GM12801 (cell line): Measurements from ENCODE around the gene FBXO22.

Source experiments
- TF ChIP-seq, protein P1 (sequence below): IDR thresholded peaks from one replicate; pipeline ENCODE4 v1.5.1; 2011; ENCODE audit warnings: control low read depth; ENCODE audit not compliant: insufficient read length; ENCODE audit errors: extremely low read depth

FBXO22 gene

DNA sequence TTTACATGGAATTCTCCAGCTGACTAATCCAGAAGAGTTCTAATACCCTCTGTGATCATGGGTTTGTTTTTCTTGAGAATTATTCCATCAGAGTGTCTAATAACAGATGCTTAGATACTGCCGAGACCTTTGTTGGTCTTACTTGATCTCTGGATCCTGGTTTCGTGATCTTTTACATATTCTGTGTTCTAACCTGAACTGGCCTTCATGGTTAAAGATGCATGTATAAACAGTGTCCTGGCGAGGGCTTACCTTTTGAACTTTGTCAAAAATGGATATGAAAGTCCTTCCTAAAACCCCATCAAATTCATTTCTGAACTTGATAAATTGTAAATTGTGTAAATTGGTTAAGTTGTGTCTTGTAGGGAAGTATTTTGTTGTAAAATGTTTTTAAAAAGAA lies 35.7 kb upstream of the FBXO22 start:
- TF ChIP-seq, protein P1, sequence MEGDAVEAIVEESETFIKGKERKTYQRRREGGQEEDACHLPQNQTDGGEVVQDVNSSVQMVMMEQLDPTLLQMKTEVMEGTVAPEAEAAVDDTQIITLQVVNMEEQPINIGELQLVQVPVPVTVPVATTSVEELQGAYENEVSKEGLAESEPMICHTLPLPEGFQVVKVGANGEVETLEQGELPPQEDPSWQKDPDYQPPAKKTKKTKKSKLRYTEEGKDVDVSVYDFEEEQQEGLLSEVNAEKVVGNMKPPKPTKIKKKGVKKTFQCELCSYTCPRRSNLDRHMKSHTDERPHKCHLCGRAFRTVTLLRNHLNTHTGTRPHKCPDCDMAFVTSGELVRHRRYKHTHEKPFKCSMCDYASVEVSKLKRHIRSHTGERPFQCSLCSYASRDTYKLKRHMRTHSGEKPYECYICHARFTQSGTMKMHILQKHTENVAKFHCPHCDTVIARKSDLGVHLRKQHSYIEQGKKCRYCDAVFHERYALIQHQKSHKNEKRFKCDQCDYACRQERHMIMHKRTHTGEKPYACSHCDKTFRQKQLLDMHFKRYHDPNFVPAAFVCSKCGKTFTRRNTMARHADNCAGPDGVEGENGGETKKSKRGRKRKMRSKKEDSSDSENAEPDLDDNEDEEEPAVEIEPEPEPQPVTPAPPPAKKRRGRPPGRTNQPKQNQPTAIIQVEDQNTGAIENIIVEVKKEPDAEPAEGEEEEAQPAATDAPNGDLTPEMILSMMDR: no peak

DNA sequence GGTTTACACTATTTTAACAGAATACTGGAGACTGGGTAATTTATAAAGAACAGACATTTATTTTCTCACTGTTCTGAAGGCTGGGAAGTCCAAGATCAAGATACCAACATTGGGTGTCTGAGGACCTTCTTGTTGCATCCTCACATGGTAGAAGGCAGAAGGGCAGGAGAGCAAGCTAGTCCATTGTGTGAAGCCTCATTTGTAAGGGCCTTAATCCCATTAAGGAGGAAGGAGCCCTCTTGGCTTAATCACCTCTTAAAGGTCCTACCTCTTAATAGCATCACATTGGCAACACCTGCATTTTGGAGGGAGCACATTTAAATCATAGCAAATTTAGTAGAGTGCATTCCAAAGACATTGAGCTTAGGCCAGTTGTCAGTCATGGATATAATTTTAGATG lies 34.2 kb upstream of the FBXO22 start:
- TF ChIP-seq, protein P1: no peak

DNA sequence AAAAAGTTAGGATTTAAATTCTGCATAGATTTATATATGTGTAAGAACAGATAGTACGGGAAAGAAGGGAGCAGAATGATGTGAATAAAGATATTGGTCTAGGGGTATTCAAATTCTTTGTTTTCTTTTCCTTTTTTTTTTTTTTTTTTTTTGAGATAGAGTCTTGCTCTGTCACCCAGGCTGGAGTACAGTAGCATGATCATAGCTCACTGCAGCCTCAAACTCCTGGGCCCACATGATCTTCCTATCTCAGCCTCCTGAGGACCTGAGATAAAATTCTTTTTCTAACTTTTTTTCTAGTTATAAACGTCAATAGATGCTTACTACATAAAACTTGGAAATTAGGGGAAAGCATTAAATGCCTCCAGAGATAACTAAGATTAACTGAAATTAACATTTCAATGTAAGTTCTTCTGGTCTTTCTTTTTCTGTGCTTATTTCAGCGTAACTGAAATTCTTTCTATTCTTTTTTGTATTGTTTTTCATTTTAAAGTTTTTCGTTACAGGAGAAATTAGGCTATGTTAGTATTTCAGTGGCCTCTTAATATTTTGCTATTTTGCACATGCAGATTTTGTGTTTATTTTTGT lies 31.2 kb upstream of the FBXO22 start:
- TF ChIP-seq, protein P1: no peak

DNA sequence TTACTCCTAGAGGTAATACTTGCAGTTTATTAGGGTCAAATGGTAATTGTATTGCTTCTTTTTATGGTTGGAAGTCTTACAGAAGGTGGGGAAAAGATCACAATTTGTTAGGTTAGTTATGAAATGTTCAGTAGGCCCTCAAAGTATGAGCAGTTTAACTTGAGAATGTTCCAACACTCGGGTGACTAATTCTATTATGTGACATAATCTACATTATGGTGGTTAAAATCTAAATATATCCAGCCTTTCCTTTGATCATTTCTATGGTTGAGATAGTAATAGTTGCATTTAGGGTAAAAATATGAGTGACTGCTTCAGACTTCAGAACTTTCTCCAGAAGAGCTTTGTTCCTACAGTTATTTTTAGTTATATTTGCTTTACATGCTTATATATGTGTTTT lies 19.6 kb upstream of the FBXO22 start:
- TF ChIP-seq, protein P1: no peak

DNA sequence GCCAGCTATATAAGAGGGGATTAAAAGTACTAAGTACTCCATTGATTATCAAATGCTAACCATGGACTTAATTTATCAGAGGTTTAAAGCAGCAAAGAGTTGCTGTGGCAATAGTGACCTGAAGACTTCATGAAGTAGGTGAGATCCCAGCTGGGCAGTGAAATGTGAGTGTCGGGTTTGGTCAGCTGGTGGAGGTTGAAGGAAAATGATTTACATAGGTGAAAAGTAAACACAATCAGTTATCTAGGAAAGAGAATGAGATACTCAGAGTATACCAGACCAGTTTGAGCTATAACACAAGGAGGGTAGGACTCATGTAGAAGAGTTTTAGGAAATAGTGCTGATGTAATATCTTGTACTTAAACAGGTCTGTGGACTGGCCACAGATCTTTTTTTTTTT lies 16.5 kb upstream of the FBXO22 start:
- TF ChIP-seq, protein P1: no peak

DNA sequence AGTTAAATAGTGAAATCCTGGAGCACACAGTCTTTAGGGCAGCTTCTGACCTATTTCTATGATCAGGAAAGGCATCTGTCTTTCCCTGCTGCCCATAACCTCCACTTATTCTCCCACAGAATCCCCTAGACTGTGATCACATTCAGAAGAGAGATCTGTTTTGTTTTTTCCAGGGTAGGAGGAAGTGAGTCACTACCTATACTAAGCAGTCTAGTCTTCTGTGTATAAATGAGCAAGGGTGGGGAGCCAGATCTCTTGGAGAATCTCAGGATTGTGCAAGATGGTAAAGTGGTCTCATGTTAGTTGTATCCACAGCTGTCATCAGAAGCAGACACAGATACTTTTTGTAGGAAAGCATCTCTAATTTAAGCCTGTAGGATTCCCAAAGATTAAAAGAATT lies 11.8 kb upstream of the FBXO22 start:
- TF ChIP-seq, protein P1: no peak

DNA sequence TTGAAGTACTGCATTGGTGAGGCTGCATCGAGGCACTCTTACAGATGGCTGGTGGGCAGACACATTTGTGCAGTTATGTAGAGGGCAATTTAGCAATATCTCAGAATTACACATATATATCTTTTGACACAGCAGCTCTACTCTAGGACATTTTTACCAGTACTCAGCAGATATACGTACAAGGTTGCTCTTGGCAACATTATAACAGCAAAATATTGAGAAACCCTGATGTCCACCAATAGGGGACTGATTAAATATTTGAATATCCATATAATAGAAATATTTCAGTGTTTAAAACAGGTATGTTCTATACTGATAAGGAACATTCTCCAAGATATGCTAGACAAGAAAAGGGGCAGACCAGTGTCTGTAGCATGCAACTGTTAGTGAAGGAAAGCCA lies 7.9 kb upstream of the FBXO22 start:
- TF ChIP-seq, protein P1: no peak
